ENCODE data around the gene MRPS21. TPM values are rescaled to one million over a fixed set of nuclear protein-coding genes. Genes with fewer than 3 reads are reported as not detected.
A peak's percentile ranks its signal among the peaks of the same experiment; 100 is the strongest.

The MRPS21 gene
- total and polyA plus RNA-seq, 2 of the 8 experiments (the other 6 are each of a cell fraction or from before 2014, with no cell fraction given): 81.9 to 99.8 TPM

- TF ChIP-seq CHD7 (IDR thresholded peaks at IDR 0.05; ENCODE audit: insufficient replicate concordance, low read length): no peak
- no peak for TF ChIP-seq GABPA (IDR thresholded peaks at IDR 0.05; ENCODE audit: borderline replicate concordance, insufficient read depth, low read length)
- TF ChIP-seq TEAD4 (IDR thresholded peaks at IDR 0.05; ENCODE audit: low read depth, low read length): 0 out of 2 replicates have a peak, but pooled peaks have one; percentile 3
- TF ChIP-seq EP300 (IDR thresholded peaks at IDR 0.05; ENCODE audit: borderline replicate concordance in 1 of 2, low read depth in 2 of 2, low read length in 2 of 2): no peak
- no peak for TF ChIP-seq SIX5 (IDR thresholded peaks at IDR 0.05; ENCODE audit: low read depth, low read length)
- 0 out of 4 replicates have a peak, but pooled peaks of 1 of the 2 experiments have one; percentile 11 for TF ChIP-seq SIN3A (conservative IDR thresholded peaks at IDR 0.05 in 1 of 2, IDR thresholded peaks at IDR 0.05 in 1 of 2; ENCODE audit: low read depth in 1 of 2, low read length in 2 of 2)
- TF ChIP-seq EZH2 (IDR thresholded peaks at IDR 0.05; ENCODE audit: low read depth, low read length, severe bottlenecking): no peak
- no peak for TF ChIP-seq GTF2F1 (IDR thresholded peaks at IDR 0.05; ENCODE audit: borderline replicate concordance, low read depth, low read length)
- no peak for TF ChIP-seq BACH1 (IDR thresholded peaks at IDR 0.05; ENCODE audit: low read length)
Measured at GRCh38 chr1:150281758-150282557, 11.7 kb upstream of the MRPS21 start, which contains the start of gene CIART (continued).

Data from H1 (cell line).